CD4-positive, alpha-beta T cell (primary cell): ENCODE data around the gene BOLA3. TPM values are rescaled to one million over a fixed set of nuclear protein-coding genes. Genes with fewer than 3 reads are reported as not detected.

Source experiments
- ATAC-seq: fragments of 200-7000 bp; cut with Tn5 transposase; one replicate; pipeline ENCODE4 v1.10.0; 2022; ENCODE audit warnings: mild to moderate bottlenecking; ENCODE audit not compliant: poor library complexity
- CTCF ChIA-PET: fragments of 350-600 bp; sonication (Branson Sonifier 250); formaldehyde crosslinking; loops from one replicate; lab custom pipeline; 2021; ENCODE audit warnings: antibody characterized with exemption, inconsistent platforms; lab: Charles Lee
- POLR2A ChIA-PET: fragments of 350-600 bp; sonication (Branson Sonifier 250); formaldehyde crosslinking; loops from one replicate; lab custom pipeline; 2021; ENCODE audit warnings: antibody characterized with exemption, inconsistent platforms; lab: Charles Lee
- DNase-seq, 14 experiments: peaks; one replicate each; pipeline ENCODE4 v3.0.0-alpha.2; 2013 to 2020; ENCODE audit warnings: mixed read lengths in 2 of 14
- H3K27ac ChIP-seq, 2 donors: one replicate each; pipeline versions ENCODE4 v1.5.1 to v1.7.0; 2013; ENCODE audit warnings: low read length in 2 of 2, low read depth in 1 of 2, mild to moderate bottlenecking in 1 of 2
- H3K27me3 ChIP-seq, 2 experiments: 1 replicate in 1 of 2; 2 replicates in 1 of 2; pipeline versions ENCODE4 v1.6.1 to v1.7.0; 2013; ENCODE audit warnings: low read length in 2 of 2, control low read depth in 1 of 2, mild to moderate bottlenecking in 1 of 2, moderate library complexity in 1 of 2; ENCODE audit not compliant: insufficient read depth in 2 of 2, control insufficient read depth in 1 of 2
- H3K36me3 ChIP-seq: one replicate; pipeline ENCODE4 v1.6.1; 2013; ENCODE audit warnings: low read length, control low read depth; ENCODE audit not compliant: insufficient read depth
- H3K4me1 ChIP-seq: one replicate; pipeline ENCODE4 v1.6.1; 2013; ENCODE audit warnings: low read length, control low read depth; ENCODE audit not compliant: insufficient read depth
- H3K4me3 ChIP-seq: one replicate; pipeline ENCODE4 v1.5.1; 2013; ENCODE audit warnings: mild to moderate bottlenecking, low read length, moderate library complexity
- H3K9me3 ChIP-seq, 2 experiments: 1 replicate in 1 of 2; 2 replicates in 1 of 2; pipeline versions ENCODE4 v1.6.1 to v1.7.0; 2013; ENCODE audit warnings: low read length in 2 of 2, mild to moderate bottlenecking in 2 of 2, control low read depth in 1 of 2, moderate library complexity in 1 of 2; ENCODE audit not compliant: control insufficient read depth in 1 of 2, insufficient read depth in 1 of 2
- H3K27ac Mint-ChIP-seq: one replicate; pipeline ENCODE4 v1.8.0; 2020; ENCODE audit warnings: mixed read lengths
- H3K27me3 Mint-ChIP-seq: one replicate; pipeline ENCODE4 v1.8.0; 2021; ENCODE audit warnings: mixed read lengths
- H3K36me3 Mint-ChIP-seq: one replicate; pipeline ENCODE4 v1.8.0; 2021; ENCODE audit warnings: low read depth, mixed read lengths
- H3K4me1 Mint-ChIP-seq: one replicate; pipeline ENCODE4 v1.8.0; 2021; ENCODE audit warnings: low read depth, mixed read lengths
- H3K4me3 Mint-ChIP-seq: one replicate; pipeline ENCODE4 v1.8.0; 2020; ENCODE audit warnings: mild to moderate bottlenecking, mixed read lengths
- H3K9me3 Mint-ChIP-seq: one replicate; pipeline ENCODE4 v1.8.0; 2020; ENCODE audit warnings: mixed read lengths
- CTCF ChIP-seq: fragments of 200-600 bp; IDR thresholded peaks from one replicate; pipeline ENCODE4 v1.8.0; 2022; ENCODE audit warnings: antibody characterized with exemption, mild to moderate bottlenecking
- intact Hi-C, 2 experiments: fragments of 100-400 bp; cut with DNase I in 1 of 2; cut with micrococcal nuclease in 1 of 2; formaldehyde crosslinking; loops; one replicate each; pipeline versions ENCODE4 v1.15.1 to v1.9.0; 2023 to 2025; cut with DNase I, micrococcal nuclease
- total RNA-seq, 174 experiments: library from RNA in 2 of 174; stranded (reverse) in 2 of 174; gene quantifications; one replicate each; pipeline ENCODE4 v1.2.3 and lab custom pipeline; 2021 to 2026

Gene BOLA3
- total RNA-seq, 2 experiments from 2014 or later: 11.4 to 12.9 TPM

- DNase-seq: no peak
- no peaks in the 10 kb centered on the region for H3K9me3 ChIP-seq
- no peaks in the 10 kb centered on the region for H3K36me3 ChIP-seq
- Mint-ChIP-seq H3K4me3 (no peak overlapping the region), H3K36me3 (no peaks in the 10 kb centered on the region), H3K27ac (no peak overlapping the region), H3K4me1 (no peaks in the 10 kb centered on the region), H3K9me3 (no peaks in the 10 kb centered on the region), H3K27me3 (no peaks in the 10 kb centered on the region)
- TF ChIP-seq CTCF: no peak
- CTCF ChIA-PET: no interaction called here
- no peaks in the 10 kb centered on the region for H3K27me3 ChIP-seq
- intact Hi-C loops: no loop called here
- no peak overlapping the region for H3K4me3 ChIP-seq
- H3K4me1 ChIP-seq: no peaks in the 10 kb centered on the region
- H3K27ac ChIP-seq: no peak overlapping the region
- POLR2A ChIA-PET: no interaction called here
- no peak for ATAC-seq
These were observed 37.2 kb downstream of the BOLA3 start for GRCh38 chr2:74110537-74110936.

- no peak for ATAC-seq
- no peak overlapping the region for H3K4me3 ChIP-seq
- H3K36me3 ChIP-seq: no peaks in the 10 kb centered on the region
- H3K9me3 ChIP-seq: no peaks in the 10 kb centered on the region
- H3K4me1 ChIP-seq: no peaks in the 10 kb centered on the region
- no peak for DNase-seq
- no peaks in the 10 kb centered on the region for H3K9me3 Mint-ChIP-seq
- POLR2A ChIA-PET: no interaction called here
- intact Hi-C loops: loop anchor here in 1 of 2 experiments (10.0 kb wide), 1 partner anchor 285 kb away; the partner anchor contains the start of gene STAMBP
- no peak overlapping the region for H3K27ac ChIP-seq
- H3K4me1 Mint-ChIP-seq: no peaks in the 10 kb centered on the region
- H3K27me3 ChIP-seq: no peaks in the 10 kb centered on the region
- no peaks in the 10 kb centered on the region for H3K27me3 Mint-ChIP-seq
- peaks cover 6% of the 10 kb centered on the region for H3K36me3 Mint-ChIP-seq
- no peak overlapping the region for H3K4me3 Mint-ChIP-seq
- TF ChIP-seq CTCF: no peak
- CTCF ChIA-PET: no interaction called here
- H3K27ac Mint-ChIP-seq: no peak overlapping the region
These were observed 38.2 kb downstream of the BOLA3 start for GRCh38 chr2:74109551-74109950.

- TF ChIP-seq CTCF: no peak
- Mint-ChIP-seq H3K27me3 (no peaks in the 10 kb centered on the region), H3K27ac (no peak overlapping the region), H3K4me1 (no peaks in the 10 kb centered on the region), H3K9me3 (no peaks in the 10 kb centered on the region), H3K4me3 (no peak overlapping the region), H3K36me3 (peaks cover 28% of the 10 kb centered on the region)
- peaks cover 10% of the 10 kb centered on the region for H3K36me3 ChIP-seq
- CTCF ChIA-PET: no interaction called here
- no peak overlapping the region for H3K27ac ChIP-seq
- ATAC-seq (no peak), DNase-seq (no peak)
- H3K9me3 ChIP-seq: no peaks in the 10 kb centered on the region
- POLR2A ChIA-PET: no interaction called here
- H3K4me3 ChIP-seq: no peak overlapping the region
- H3K27me3 ChIP-seq: no peaks in the 10 kb centered on the region
- intact Hi-C loops: loop anchor here in 1 of 2 experiments (10.0 kb wide), 1 partner anchor 282 kb away; the partner anchor contains the start of gene STAMBP
- no peaks in the 10 kb centered on the region for H3K4me1 ChIP-seq
These were observed 40.6 kb downstream of the BOLA3 start for GRCh38 chr2:74107071-74107470.
